Panc1 (cell line): ENCODE data around the gene MEGF9. TPM values are rescaled to one million over a fixed set of nuclear protein-coding genes. Genes with fewer than 3 reads are reported as not detected.
"Not testable (repeated sequence)": the region's sequence is repeated elsewhere in the genome, so short reads cannot be mapped to it uniquely, and the experiment has no call there.

Experiments used
- ATAC-seq: fragments of 200-7000 bp; cut with Tn5 transposase; 2 replicates; pipeline ENCODE4 v1.9.1; 2020; ENCODE audit warnings: mild to moderate bottlenecking, moderate library complexity
- BruUV-seq: library from RNA; stranded (reverse); fragments of 400-500 nt; replicated peaks from 2 replicates; lab custom pipeline; 2021; lab: Mats Ljungman, UMichigan
- CTCF ChIA-PET: fragments of 300-600 bp; sonication (Branson Sonifier 250); formaldehyde crosslinking; loops from one replicate; lab custom pipeline; 2022; ENCODE audit warnings: antibody characterized with exemption; lab: Charles Lee
- POLR2A ChIA-PET: fragments of 300-600 bp; sonication (Branson Sonifier 250); formaldehyde crosslinking; loops from one replicate; lab custom pipeline; 2022; ENCODE audit warnings: antibody characterized with exemption; lab: Charles Lee
- DNase-seq: peaks from one replicate; pipeline ENCODE4 v3.0.0-alpha.2; 2010; ENCODE audit warnings: low read depth, low spot score
- H3K27ac ChIP-seq: 2 replicates; pipeline ENCODE4 v1.5.1; 2011; ENCODE audit warnings: mild to moderate bottlenecking, low read length, inconsistent platforms
- H3K27me3 ChIP-seq: fragments of 200-500 bp; sonication (Bioruptor generic); 2 replicates; pipeline ENCODE4 v1.6.0; 2014; ENCODE audit warnings: low read length, inconsistent platforms; ENCODE audit not compliant: control insufficient read depth, insufficient read depth
- H3K36me3 ChIP-seq: fragments of 200-500 bp; sonication (Bioruptor generic); 2 replicates; pipeline ENCODE4 v1.5.1; 2014; ENCODE audit warnings: inconsistent platforms, mild to moderate bottlenecking, low read length, moderate library complexity; ENCODE audit not compliant: control insufficient read depth, insufficient read depth
- H3K4me1 ChIP-seq: 2 replicates; pipeline ENCODE4 v1.5.1; 2011; ENCODE audit warnings: inconsistent platforms, mild to moderate bottlenecking, low read length, moderate library complexity; ENCODE audit not compliant: control insufficient read depth, insufficient read depth
- H3K4me3 ChIP-seq, 2 experiments: 2 replicates each; pipeline ENCODE4 v1.5.1; 2011 to 2012; ENCODE audit warnings: low read depth in 2 of 2, low read length in 2 of 2, mild to moderate bottlenecking in 2 of 2, inconsistent platforms in 1 of 2, moderate library complexity in 1 of 2
- H3K9me3 ChIP-seq: fragments of 200-500 bp; sonication (Bioruptor generic); 2 replicates; pipeline ENCODE4 v1.5.1; 2014; ENCODE audit warnings: low read depth, mild to moderate bottlenecking, inconsistent platforms, low read length, moderate library complexity; ENCODE audit not compliant: control insufficient read depth, insufficient read depth
- POLR2AphosphoS5 ChIP-seq: IDR thresholded peaks from 2 replicates; pipeline ENCODE4 v1.6.1; 2012; ENCODE audit warnings: mild to moderate bottlenecking, low read depth, low read length, moderate library complexity
- REST ChIP-seq, 2 experiments: IDR thresholded peaks; 2 replicates each; pipeline ENCODE4 v1.6.1; 2011 to 2012; ENCODE audit warnings: low read depth in 2 of 2, control low read depth in 1 of 2, low read length in 1 of 2, mild to moderate bottlenecking in 1 of 2, moderate library complexity in 1 of 2; ENCODE audit not compliant: insufficient read depth in 1 of 2
- SIN3A ChIP-seq: IDR thresholded peaks from 2 replicates; pipeline ENCODE4 v1.6.1; 2012; ENCODE audit warnings: low read depth, mild to moderate bottlenecking, low read length, moderate library complexity, borderline replicate concordance; ENCODE audit not compliant: insufficient read depth
- TCF7L2 ChIP-seq: IDR thresholded peaks from 2 replicates; pipeline ENCODE4 v1.6.1; 2011; ENCODE audit warnings: mild to moderate bottlenecking, low read depth, low read length, inconsistent platforms
- in situ Hi-C: cut with HindIII; loops from 2 replicates; pipeline ENCODE4 v1.10.0; 2016; ENCODE audit warnings: low sequenced_read_pairs, low pct_unique_long_range_greater_than_20kb
- intact Hi-C: fragments of 100-400 bp; cut with micrococcal nuclease; formaldehyde crosslinking; loops from one replicate; pipeline ENCODE4 v1.10.0; 2022; ENCODE audit not compliant: unreplicated experiment
- total RNA-seq: library from RNA; stranded (reverse); gene quantifications from one replicate; pipeline ENCODE4 v1.2.1, GENCODE V29; 2021; ENCODE audit not compliant: unreplicated experiment
- TF ChIP-seq, protein P1 (sequence below): fragments of 450-650 bp; IDR thresholded peaks from 2 replicates; pipeline ENCODE4 v1.5.1; 2017; ENCODE audit warnings: mild to moderate bottlenecking

The MEGF9 gene
- total RNA-seq, 1 experiment from 2014 or later, result 6.3 TPM

DNA sequence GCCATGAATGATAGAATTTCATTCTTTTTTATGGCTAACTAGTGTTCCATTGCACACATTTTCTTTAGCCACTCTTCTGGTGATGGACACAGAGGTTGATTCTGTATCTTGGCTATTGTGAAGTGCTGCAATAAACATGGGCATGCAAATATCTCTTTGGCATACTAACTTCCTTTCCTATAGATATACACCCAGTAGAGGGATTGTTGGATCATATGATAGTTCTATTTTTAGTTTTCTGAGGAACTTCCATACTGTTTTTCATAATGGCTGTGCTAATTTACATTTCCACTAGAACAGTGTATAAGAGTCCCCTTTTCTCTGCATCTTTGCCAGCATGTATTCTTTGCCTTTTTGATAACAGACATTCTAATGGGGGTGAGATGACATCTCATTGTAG lies 83.9 kb downstream of the MEGF9 start:
- POLR2A ChIA-PET, result no interaction called here
- no peak overlapping the region for H3K27ac ChIP-seq
- H3K36me3 ChIP-seq, result no peaks in the 10 kb centered on the region
- no peak for ATAC-seq
- TF ChIP-seq REST (IDR thresholded peaks at IDR 0.05; ENCODE audit: insufficient read depth in 1 of 2, low read depth in 2 of 2, low read length in 1 of 2), result no peak
- TF ChIP-seq POLR2AphosphoS5, result no peak
- TF ChIP-seq, protein P1, sequence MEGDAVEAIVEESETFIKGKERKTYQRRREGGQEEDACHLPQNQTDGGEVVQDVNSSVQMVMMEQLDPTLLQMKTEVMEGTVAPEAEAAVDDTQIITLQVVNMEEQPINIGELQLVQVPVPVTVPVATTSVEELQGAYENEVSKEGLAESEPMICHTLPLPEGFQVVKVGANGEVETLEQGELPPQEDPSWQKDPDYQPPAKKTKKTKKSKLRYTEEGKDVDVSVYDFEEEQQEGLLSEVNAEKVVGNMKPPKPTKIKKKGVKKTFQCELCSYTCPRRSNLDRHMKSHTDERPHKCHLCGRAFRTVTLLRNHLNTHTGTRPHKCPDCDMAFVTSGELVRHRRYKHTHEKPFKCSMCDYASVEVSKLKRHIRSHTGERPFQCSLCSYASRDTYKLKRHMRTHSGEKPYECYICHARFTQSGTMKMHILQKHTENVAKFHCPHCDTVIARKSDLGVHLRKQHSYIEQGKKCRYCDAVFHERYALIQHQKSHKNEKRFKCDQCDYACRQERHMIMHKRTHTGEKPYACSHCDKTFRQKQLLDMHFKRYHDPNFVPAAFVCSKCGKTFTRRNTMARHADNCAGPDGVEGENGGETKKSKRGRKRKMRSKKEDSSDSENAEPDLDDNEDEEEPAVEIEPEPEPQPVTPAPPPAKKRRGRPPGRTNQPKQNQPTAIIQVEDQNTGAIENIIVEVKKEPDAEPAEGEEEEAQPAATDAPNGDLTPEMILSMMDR, result no peak
- no peak for TF ChIP-seq TCF7L2
- no peak for TF ChIP-seq SIN3A
- 0 out of 2 replicates have a peak, but pooled peaks cover 3% of the 10 kb centered on the region for H3K4me1 ChIP-seq
- CTCF ChIA-PET, result no interaction called here
- DNase-seq, result no peak
- H3K27me3 ChIP-seq, result no peaks in the 10 kb centered on the region
- intact Hi-C loops, result no loop called here
- H3K9me3 ChIP-seq, result no peaks in the 10 kb centered on the region
- BruUV-seq, result no TSS peak
- no peak overlapping the region for H3K4me3 ChIP-seq
- in situ Hi-C loops, result no loop called here

- in situ Hi-C loops, POLR2A ChIA-PET, DNase-seq, H3K4me1 ChIP-seq, BruUV-seq, H3K4me3 ChIP-seq, CTCF ChIA-PET, H3K36me3 ChIP-seq, intact Hi-C loops, H3K9me3 ChIP-seq, H3K27ac ChIP-seq, H3K27me3 ChIP-seq: not testable (repeated sequence)
- ATAC-seq, result peak; percentile 83
Observed at GRCh38 chr9:120628925-120629497, 85.3 kb downstream of the MEGF9 start.

DNA sequence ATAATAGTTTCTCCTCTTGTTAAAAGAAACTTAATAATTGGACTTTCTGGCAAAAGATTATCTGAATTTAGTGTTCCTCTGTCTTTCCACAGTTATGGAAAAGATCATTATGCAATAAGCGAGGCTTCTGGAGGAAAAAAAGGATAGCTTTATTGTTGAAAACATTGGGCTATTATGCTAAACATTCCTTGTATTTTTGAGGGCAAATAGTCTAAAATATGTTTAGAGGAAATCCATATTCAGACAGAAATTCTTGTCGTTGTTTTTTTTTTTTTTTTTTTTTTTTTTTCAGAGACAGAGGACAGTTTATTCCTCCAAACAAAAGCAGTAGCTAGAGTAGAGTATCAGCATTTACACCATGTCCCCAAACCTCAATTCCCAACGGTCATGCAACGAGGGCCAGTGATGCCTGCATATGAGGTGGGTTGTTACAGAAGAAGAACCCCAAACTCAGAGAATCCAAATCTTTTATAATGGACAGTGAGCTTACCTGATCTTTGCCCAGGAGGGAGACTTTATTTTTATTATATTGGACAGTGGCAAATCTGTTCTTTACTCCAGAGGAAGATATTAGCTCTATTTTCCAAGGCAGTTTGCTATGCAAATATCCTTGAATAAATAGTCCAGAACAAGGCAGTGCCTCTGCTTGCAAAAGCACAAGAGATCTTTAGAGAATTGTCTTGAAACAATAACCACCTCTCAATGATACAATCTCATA lies 85.9 kb downstream of the MEGF9 start:
- intact Hi-C loops, result no loop called here
- CTCF ChIA-PET, result no interaction called here

More for the DNA sequence above, 85.9 kb downstream of the MEGF9 start:
- Histone ChIP-seq H3K27me3 (no peaks in the 10 kb centered on the region), H3K4me1 (0 out of 2 replicates have a peak, but pooled peaks cover 3% of the 10 kb centered on the region), H3K27ac (no peak overlapping the region), H3K36me3 (no peaks in the 10 kb centered on the region), H3K4me3 (no peak overlapping the region), H3K9me3 (no peaks in the 10 kb centered on the region)
- ATAC-seq (peak; percentile 38), DNase-seq (no peak)
- in situ Hi-C loops, result no loop called here
- no TSS peak for BruUV-seq
- TF ChIP-seq POLR2AphosphoS5, result no peak
- no peak for TF ChIP-seq TCF7L2
- POLR2A ChIA-PET, result no interaction called here
